Esophagus muscularis mucosa (tissue), 4 donors: ENCODE measurements around the gene NTRK3. TPM values are rescaled to one million over a fixed set of nuclear protein-coding genes. Genes with fewer than 3 reads are reported as not detected.
A peak's percentile ranks its signal among the peaks of the same experiment; 100 is the strongest.

Source experiments
- DNase-seq: peaks from one replicate; pipeline ENCODE4 v3.0.0-alpha.2; 2017; ENCODE audit errors: extremely low spot score
- H3K27ac ChIP-seq, 4 donors: fragments of 200-600 bp; sonication (generic); replicated peaks in 1 of 4; 1 replicate in 3 of 4; 2 replicates in 1 of 4; pipeline ENCODE4 v1.5.1; 2016 to 2019; ENCODE audit warnings: mild to moderate bottlenecking in 1 of 4
- H3K27me3 ChIP-seq, 4 donors: fragments of 200-600 bp; sonication (generic); one replicate each; pipeline versions ENCODE4 v1.5.1 to v1.6.0; 2016 to 2019
- H3K36me3 ChIP-seq, 4 donors: fragments of 200-600 bp; sonication (generic); one replicate each; pipeline ENCODE4 v1.5.1; 2016 to 2019
- H3K4me1 ChIP-seq, 4 donors: fragments of 200-600 bp; sonication (generic); one replicate each; pipeline ENCODE4 v1.5.1; 2016 to 2019
- H3K4me3 ChIP-seq, 4 donors: fragments of 200-600 bp; sonication (generic); 1 replicate in 2 of 4; 2 replicates in 2 of 4; pipeline ENCODE4 v1.5.1; 2016 to 2019; ENCODE audit warnings: mild to moderate bottlenecking in 4 of 4, moderate library complexity in 1 of 4
- H3K9me3 ChIP-seq, 4 donors: fragments of 200-600 bp; sonication (generic); 1 replicate in 3 of 4; 2 replicates in 1 of 4; pipeline ENCODE4 v1.5.1; 2016 to 2019
- EP300 ChIP-seq: sonication (generic); formaldehyde crosslinking; IDR thresholded peaks from one replicate; pipeline ENCODE4 v1.6.1; 2017; ENCODE audit warnings: antibody characterized with exemption
- POLR2A ChIP-seq: fragments of 450-650 bp; IDR thresholded peaks from one replicate; pipeline ENCODE4 v1.6.1; 2017; ENCODE audit warnings: antibody characterized with exemption, moderate library complexity, mild to moderate bottlenecking, low read depth
- POLR2AphosphoS5 ChIP-seq, 2 donors: sonication (generic); formaldehyde crosslinking; IDR thresholded peaks; one replicate each; pipeline ENCODE4 v1.6.1; 2017; ENCODE audit warnings: antibody characterized with exemption in 2 of 2
- WGBS: methylation state at CpG from one replicate; pipeline ENCODE4 v1.1.5; 2018; 5-methylcytosine and 5-hydroxymethylcytosine counted together
- intact Hi-C: fragments of 100-400 bp; cut with DNase I; formaldehyde crosslinking; loops from one replicate; pipeline ENCODE4 v1.15.1; 2023
- total RNA-seq, 4 donors: library from RNA; depleted of rRNA; stranded (reverse); fragments of >200 nt; gene quantifications; one replicate each; pipeline versions ENCODE4 v1.1.0 to v1.2.1, GENCODE V29; 2016
- TF ChIP-seq, protein P1 (sequence below), 3 experiments: fragments of 200-600 bp in 2 of 3; fragments of 450-650 bp in 1 of 3; sonication (generic) in 2 of 3; IDR thresholded peaks; one replicate each; pipeline ENCODE4 v1.5.1; 2017 to 2019; ENCODE audit warnings: antibody characterized with exemption in 3 of 3, mild to moderate bottlenecking in 2 of 3, moderate library complexity in 1 of 3

Gene NTRK3
- total RNA-seq, 4 donors from 2014 or later: 1.7 to 6.3 (median 3.0) TPM

DNA sequence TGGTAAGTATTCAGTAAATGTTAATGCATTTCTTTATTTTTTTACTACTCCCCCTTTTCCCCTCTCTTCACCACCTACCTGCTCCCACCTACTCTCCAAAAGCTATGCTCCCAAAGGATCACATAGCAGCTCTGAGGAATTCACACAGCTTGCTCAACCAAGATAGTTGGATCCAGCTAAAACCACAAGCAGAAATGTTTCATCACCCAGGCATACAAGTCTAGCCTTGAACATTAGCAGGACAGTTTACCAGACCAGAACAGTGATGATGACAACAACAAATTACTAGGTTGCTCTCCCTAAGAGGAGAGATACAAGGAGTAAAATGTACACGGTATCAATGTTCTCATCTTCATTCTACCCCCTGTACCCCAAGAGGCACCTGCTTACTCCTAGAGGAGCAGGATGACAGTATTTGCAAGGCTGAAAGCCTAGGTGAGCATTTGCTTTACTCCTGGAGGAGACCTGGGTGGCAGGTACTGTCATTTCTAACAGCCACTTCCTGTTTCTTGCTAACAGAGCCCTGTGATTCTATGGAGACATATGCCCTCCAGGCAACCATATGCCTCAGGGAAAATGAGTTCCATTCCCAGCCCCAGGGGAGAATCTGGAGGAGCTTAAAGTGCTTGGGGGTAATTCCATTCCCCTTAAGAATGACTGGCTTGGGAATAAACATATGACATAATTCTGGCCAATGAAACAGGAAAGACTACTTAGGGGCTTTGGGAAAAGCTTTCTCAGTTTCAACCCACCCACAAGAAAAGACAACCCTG lies 237.5 kb downstream of the NTRK3 start:
- Histone ChIP-seq H3K4me1 (peaks cover 0 to 16% (median 6%) of the 10 kb centered on the region in 4 donors), H3K9me3 (no peaks in the 10 kb centered on the region), H3K27ac (no peak overlapping the region), H3K27me3 (peaks cover 0 to 8% (median 0%) of the 10 kb centered on the region in 4 donors), H3K36me3 (no peaks in the 10 kb centered on the region), H3K4me3 (no peak overlapping the region)
- WGBS: 75% methylated on average over 1 of the region's 1 CpG
- intact Hi-C loops: no loop called here
- no peak for DNase-seq
- TF ChIP-seq, protein P1, sequence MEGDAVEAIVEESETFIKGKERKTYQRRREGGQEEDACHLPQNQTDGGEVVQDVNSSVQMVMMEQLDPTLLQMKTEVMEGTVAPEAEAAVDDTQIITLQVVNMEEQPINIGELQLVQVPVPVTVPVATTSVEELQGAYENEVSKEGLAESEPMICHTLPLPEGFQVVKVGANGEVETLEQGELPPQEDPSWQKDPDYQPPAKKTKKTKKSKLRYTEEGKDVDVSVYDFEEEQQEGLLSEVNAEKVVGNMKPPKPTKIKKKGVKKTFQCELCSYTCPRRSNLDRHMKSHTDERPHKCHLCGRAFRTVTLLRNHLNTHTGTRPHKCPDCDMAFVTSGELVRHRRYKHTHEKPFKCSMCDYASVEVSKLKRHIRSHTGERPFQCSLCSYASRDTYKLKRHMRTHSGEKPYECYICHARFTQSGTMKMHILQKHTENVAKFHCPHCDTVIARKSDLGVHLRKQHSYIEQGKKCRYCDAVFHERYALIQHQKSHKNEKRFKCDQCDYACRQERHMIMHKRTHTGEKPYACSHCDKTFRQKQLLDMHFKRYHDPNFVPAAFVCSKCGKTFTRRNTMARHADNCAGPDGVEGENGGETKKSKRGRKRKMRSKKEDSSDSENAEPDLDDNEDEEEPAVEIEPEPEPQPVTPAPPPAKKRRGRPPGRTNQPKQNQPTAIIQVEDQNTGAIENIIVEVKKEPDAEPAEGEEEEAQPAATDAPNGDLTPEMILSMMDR (IDR thresholded peaks at IDR 0.05): no peak
- TF ChIP-seq POLR2A: no peak
- TF ChIP-seq POLR2AphosphoS5 (IDR thresholded peaks at IDR 0.05): no peak

DNA sequence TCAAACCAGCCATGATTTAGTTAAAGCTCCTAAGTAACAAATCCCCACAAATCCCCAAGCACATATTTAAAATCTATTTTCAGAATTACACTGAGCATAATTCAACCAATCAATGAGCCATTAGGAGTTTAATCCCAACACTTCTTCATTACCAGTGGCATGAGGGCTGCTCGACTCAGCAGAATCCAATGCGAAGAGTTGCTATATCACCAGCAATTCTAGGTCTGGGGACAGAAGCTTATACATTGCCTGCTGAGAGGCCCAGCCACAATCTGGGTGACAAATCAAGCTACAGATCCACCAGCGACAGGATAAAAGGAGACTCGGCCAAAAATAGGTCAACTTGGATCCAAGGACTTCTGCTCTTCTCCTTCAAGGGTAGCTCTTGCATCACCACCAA lies 238.8 kb downstream of the NTRK3 start:
- Histone ChIP-seq H3K27ac (no peak overlapping the region), H3K36me3 (no peaks in the 10 kb centered on the region), H3K4me1 (peaks cover 0 to 16% (median 6%) of the 10 kb centered on the region in 4 donors), H3K4me3 (no peak overlapping the region), H3K9me3 (no peaks in the 10 kb centered on the region), H3K27me3 (peaks cover 0 to 8% (median 0%) of the 10 kb centered on the region in 4 donors)
- intact Hi-C loops: no loop called here
- TF ChIP-seq POLR2AphosphoS5 (IDR thresholded peaks at IDR 0.05) (no peak), EP300 (no peak), POLR2A (no peak)
- TF ChIP-seq, protein P1 (IDR thresholded peaks at IDR 0.05): no peak
- DNase-seq: no peak
- WGBS: 88% methylated on average over 4 of the region's 4 CpGs

DNA sequence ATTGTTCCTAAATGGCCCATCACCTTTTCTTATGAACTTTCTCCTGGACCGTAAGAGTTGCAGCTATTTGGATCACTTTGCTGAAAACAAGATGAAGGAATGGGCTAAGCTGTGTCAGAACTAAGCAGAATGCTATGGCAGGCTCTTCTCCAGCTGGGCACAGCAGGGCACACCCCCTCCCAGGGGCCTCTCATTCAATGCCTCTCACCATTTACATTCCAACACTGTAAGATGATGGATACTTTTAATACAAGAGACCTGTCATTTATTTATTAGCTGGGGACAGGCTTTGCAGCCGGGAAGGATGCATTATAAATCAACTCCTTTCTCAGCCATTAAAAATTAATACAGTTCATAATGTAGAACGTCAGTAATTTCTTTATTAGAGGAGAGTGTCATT lies 240.1 kb downstream of the NTRK3 start:
- intact Hi-C loops: no loop called here

DNA sequence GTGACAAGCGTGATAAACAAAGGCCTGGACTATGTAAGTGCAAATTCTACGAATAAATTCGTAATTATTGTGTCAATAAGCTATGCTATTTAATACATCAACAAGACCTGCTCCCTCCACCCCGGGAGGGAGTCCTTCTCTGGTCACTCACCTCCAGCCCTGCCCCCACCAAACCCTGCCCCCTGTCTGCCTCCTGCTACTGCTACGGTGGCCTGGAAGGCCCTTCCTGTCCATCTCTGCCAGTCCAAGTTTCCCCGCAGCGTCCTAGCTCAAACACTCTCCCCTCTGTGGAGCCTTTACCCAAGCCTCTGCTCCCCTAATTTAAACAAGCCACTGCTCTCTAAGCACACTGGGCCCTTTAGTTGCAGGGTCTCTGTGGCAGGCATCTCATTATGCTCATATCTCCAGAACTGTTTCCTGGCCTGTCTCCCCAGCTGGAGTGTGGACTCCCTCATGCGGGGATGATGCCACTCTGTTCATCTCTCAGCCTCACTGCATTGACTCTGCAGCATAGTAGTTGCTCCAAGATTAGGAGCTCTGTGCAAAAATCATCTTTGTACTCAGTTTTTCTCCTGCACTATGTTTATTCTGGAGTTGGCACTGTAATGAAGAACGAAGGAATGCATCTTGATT lies 241.2 kb downstream of the NTRK3 start:
- no peaks in the 10 kb centered on the region for H3K36me3 ChIP-seq
- H3K27ac ChIP-seq: peak overlapping the region in 1 of 4 donors; percentile 15
- peaks cover 0 to 8% (median 0%) of the 10 kb centered on the region in 4 donors for H3K27me3 ChIP-seq
- 45% methylated on average over 9 of the region's 9 CpGs for WGBS
- H3K4me3 ChIP-seq: peak overlapping the region in 1 of 4 donors; percentile 4
- DNase-seq: no peak
- intact Hi-C loops: no loop called here
- H3K9me3 ChIP-seq: no peaks in the 10 kb centered on the region
- H3K4me1 ChIP-seq: peaks cover 4 to 24% (median 13%) of the 10 kb centered on the region in 4 donors
- TF ChIP-seq POLR2A: no peak
- no peak for TF ChIP-seq EP300
- TF ChIP-seq POLR2AphosphoS5 (IDR thresholded peaks at IDR 0.05): no peak
- TF ChIP-seq, protein P1 (IDR thresholded peaks at IDR 0.05): no peak

More for the DNA sequence above, 240.1 kb downstream of the NTRK3 start:
- Histone ChIP-seq H3K36me3 (no peaks in the 10 kb centered on the region), H3K27me3 (peaks cover 0 to 8% (median 0%) of the 10 kb centered on the region in 4 donors), H3K9me3 (no peaks in the 10 kb centered on the region), H3K27ac (no peak overlapping the region), H3K4me1 (peaks cover 4 to 24% (median 13%) of the 10 kb centered on the region in 4 donors), H3K4me3 (no peak overlapping the region)
- TF ChIP-seq EP300 (no peak), POLR2A (no peak), POLR2AphosphoS5 (IDR thresholded peaks at IDR 0.05) (no peak)
- TF ChIP-seq, protein P1 (IDR thresholded peaks at IDR 0.05): no peak
- no peak for DNase-seq
- WGBS: 59% methylated on average over 3 of the region's 3 CpGs
